Measurements from ENCODE around the gene C4BPB.

C4BPB gene

GRCh38 chr1:207069858-207070506, 18.7 kb upstream of the C4BPB start:
- TF ChIP-seq, protein P1, sequence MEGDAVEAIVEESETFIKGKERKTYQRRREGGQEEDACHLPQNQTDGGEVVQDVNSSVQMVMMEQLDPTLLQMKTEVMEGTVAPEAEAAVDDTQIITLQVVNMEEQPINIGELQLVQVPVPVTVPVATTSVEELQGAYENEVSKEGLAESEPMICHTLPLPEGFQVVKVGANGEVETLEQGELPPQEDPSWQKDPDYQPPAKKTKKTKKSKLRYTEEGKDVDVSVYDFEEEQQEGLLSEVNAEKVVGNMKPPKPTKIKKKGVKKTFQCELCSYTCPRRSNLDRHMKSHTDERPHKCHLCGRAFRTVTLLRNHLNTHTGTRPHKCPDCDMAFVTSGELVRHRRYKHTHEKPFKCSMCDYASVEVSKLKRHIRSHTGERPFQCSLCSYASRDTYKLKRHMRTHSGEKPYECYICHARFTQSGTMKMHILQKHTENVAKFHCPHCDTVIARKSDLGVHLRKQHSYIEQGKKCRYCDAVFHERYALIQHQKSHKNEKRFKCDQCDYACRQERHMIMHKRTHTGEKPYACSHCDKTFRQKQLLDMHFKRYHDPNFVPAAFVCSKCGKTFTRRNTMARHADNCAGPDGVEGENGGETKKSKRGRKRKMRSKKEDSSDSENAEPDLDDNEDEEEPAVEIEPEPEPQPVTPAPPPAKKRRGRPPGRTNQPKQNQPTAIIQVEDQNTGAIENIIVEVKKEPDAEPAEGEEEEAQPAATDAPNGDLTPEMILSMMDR (conservative IDR thresholded peaks at IDR 0.05; ENCODE audit: low read length), result no peak
- no peak overlapping the region for H3K4me3 ChIP-seq (ENCODE audit: low read length)
- DNase-seq (ENCODE audit: low read depth), result no peak

GRCh38 chr1:207070811-207071210, 17.8 kb upstream of the C4BPB start:
- no peak overlapping the region for H3K4me3 ChIP-seq (ENCODE audit: low read length)
- TF ChIP-seq, protein P1 (conservative IDR thresholded peaks at IDR 0.05; ENCODE audit: low read length), result no peak
- no peak for DNase-seq (ENCODE audit: low read depth)

GRCh38 chr1:207071426-207071825, 17.2 kb upstream of the C4BPB start:
- no peak overlapping the region for H3K4me3 ChIP-seq (ENCODE audit: low read length)
- TF ChIP-seq, protein P1 (conservative IDR thresholded peaks at IDR 0.05; ENCODE audit: low read length), result no peak
- no peak for DNase-seq (ENCODE audit: low read depth)

DNA sequence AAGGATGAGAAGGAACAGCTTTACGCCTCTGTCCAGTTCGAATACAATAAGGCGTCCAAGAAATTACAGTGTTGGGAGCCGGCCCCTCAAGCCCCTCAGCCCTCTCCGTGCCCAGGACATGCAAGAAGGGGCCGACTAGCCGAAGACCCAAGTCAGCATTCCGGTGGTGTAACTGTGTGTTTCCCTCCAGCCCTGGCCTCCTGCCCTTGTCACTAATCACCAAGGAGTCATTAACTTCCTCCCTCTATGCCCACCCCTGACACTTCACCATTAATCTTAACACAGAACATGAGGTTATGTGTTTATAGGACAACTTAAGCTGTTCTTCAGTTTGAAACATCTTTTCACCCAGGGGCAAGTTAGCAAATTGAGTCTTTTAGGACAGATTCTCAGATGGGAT, 16.4 kb upstream of the C4BPB start:
- TF ChIP-seq, protein P1 (conservative IDR thresholded peaks at IDR 0.05; ENCODE audit: low read length), result no peak
- no peak overlapping the region for H3K4me3 ChIP-seq (ENCODE audit: low read length)
- DNase-seq (ENCODE audit: low read depth), result no peak

DNA sequence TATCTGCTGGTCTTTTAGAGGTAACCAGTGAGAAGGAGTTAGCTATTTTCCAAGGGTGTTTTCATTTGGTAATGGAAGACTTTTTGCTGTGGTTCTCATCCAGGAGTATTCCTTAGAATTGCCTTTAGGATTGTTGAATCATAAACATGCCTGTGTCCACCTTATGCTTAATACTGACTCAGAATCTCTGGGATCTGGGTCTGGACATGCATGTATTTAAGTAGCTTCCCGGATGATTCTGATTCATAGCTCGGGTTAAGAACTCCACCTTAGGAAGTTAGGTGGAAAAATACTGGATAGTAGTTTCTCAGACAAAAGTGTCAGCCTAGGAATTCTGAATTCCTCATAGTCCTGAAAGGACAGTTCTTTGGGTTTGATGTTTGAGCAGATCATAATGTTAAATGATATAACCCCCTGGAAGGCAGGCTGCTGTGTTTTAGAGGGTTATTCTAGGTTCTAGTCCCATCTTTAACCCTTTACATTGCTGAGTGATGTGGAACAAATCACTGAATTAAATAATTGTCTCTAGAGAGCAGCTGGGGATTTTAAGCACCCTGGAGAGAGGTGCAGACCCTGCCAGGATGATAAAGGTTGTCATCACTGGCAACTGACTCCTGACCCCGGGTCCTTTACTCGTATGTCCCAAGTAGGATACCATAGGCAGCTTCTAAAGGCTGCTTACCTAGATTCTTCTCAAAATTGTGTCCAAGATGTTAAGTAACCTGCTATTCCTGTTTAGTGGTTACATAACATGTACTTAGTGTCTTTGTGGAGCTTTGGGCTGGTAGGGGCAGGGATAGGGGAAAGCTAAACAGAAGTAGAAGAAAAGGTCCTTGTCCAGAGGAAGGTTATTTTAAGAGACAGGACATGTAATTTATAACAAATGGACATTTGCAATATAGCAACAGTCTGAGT, 14.5 kb upstream of the C4BPB start:
- TF ChIP-seq, protein P1 (conservative IDR thresholded peaks at IDR 0.05; ENCODE audit: low read length), result no peak
- no peak overlapping the region for H3K4me3 ChIP-seq (ENCODE audit: low read length)
- DNase-seq (ENCODE audit: low read depth), result no peak

GRCh38 chr1:207076181-207076955, 12.3 kb upstream of the C4BPB start:
- DNase-seq (ENCODE audit: low read depth), result peak; percentile 38
- TF ChIP-seq, protein P1 (conservative IDR thresholded peaks at IDR 0.05; ENCODE audit: low read length), result no peak
- H3K4me3 ChIP-seq (ENCODE audit: low read length), result no peak overlapping the region

Measured in AG10803 (cell line).